Duodenal mucosa (tissue), 2 donors: Measurements from ENCODE around the gene LZTS3.
"Not testable (repeated sequence)": the region's sequence is repeated elsewhere in the genome, so short reads cannot be mapped to it uniquely, and the experiment has no call there.

ENCODE experiments used
- H3K27ac ChIP-seq: one replicate; pipeline ENCODE4 v1.7.0; 2013; ENCODE audit warnings: low read depth, low read length
- H3K27me3 ChIP-seq, 2 donors: one replicate each; pipeline ENCODE4 v1.7.0; 2013; ENCODE audit warnings: low read length in 2 of 2, control low read depth in 1 of 2; ENCODE audit not compliant: insufficient read depth in 2 of 2, control insufficient read depth in 1 of 2
- H3K36me3 ChIP-seq, 2 donors: one replicate each; pipeline ENCODE4 v1.7.0; 2013; ENCODE audit warnings: low read length in 2 of 2, control low read depth in 1 of 2; ENCODE audit not compliant: insufficient read depth in 2 of 2, control insufficient read depth in 1 of 2
- H3K4me1 ChIP-seq, 2 donors: one replicate each; pipeline ENCODE4 v1.7.0; 2013; ENCODE audit warnings: low read length in 2 of 2, control low read depth in 1 of 2; ENCODE audit not compliant: insufficient read depth in 2 of 2, control insufficient read depth in 1 of 2
- H3K4me3 ChIP-seq, 2 donors: one replicate each; pipeline ENCODE4 v1.7.0; 2013; ENCODE audit warnings: low read length in 2 of 2, low read depth in 1 of 2
- H3K9ac ChIP-seq, 2 donors: one replicate each; pipeline ENCODE4 v1.7.0; 2013; ENCODE audit warnings: low read length in 2 of 2, low read depth in 1 of 2
- H3K9me3 ChIP-seq, 2 donors: one replicate each; pipeline ENCODE4 v1.7.0; 2013; ENCODE audit warnings: low read length in 2 of 2, control low read depth in 1 of 2; ENCODE audit not compliant: control insufficient read depth in 1 of 2

The LZTS3 gene

DNA sequence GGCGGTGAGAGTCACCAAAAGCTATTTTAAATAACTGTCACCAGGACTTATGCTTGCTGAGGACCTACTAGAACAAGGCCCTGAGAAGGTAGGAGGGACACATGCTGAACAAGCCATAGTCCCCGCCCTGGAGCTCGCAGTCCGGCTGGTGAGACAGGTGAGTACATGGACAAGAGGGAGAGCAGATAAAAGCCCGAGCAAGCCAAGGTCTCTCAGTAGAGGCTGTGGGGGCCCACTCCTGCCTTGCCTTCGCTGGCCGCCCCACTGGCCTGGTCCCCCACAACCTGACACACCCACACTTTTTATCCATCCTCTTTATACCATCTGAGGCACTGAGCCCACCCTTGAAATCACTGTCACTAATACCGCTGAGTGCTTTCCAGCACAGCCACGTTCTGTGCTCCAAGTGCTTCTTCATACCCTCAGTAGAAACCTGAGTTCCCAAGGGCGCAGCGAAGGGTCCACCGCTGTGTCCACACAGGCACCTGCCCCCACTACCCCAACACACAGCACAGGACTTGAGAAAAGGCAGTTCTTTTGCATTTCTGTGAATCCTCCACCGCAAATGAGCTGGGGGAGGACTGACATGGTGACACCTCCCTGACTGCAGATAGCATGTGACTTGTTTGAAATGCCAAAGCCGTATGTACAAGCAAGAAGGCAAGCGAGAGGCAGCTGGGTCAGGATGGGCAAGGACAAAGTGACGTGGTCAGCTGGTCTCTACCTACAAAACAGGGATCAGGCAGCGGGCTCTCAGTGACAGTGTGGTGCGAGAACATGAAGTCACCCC, 19.1 kb upstream of the LZTS3 start:
- no peak overlapping the region for H3K4me3 ChIP-seq
- H3K9ac ChIP-seq = no peak overlapping the region
- H3K9me3 ChIP-seq = no peaks in the 10 kb centered on the region
- H3K27me3 ChIP-seq = no peaks in the 10 kb centered on the region
- H3K4me1 ChIP-seq = no peaks in the 10 kb centered on the region
- no peak overlapping the region for H3K27ac ChIP-seq
- H3K36me3 ChIP-seq = peaks cover 44 to 67% of the 10 kb centered on the region in 2 donors

DNA sequence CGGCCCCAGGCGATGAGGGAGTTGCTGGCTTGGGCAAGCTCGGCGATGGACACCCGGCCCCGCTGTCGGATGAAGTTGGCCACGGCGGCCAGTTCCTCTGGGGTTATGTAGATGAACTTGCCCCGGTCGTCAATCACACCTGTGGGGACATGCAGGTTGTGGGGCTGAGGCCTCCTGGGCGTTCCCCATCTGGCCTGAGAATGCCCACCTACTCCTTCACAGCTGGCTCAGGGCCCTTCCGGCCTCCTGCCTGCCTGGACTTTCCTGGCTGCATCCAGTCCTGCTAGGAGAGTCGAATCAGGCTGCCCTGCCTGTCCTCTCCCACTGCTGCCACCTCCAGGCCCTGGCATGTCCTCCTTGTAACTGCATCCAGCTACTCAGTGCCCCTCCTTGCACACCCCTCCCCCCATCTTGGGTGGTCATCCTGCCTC, 17.3 kb upstream of the LZTS3 start:
- Histone ChIP-seq H3K9me3 (no peaks in the 10 kb centered on the region), H3K9ac (no peak overlapping the region), H3K27ac (no peak overlapping the region), H3K27me3 (no peaks in the 10 kb centered on the region), H3K36me3 (peaks cover 41 to 59% of the 10 kb centered on the region in 2 donors), H3K4me1 (no peaks in the 10 kb centered on the region), H3K4me3 (no peak overlapping the region)

DNA sequence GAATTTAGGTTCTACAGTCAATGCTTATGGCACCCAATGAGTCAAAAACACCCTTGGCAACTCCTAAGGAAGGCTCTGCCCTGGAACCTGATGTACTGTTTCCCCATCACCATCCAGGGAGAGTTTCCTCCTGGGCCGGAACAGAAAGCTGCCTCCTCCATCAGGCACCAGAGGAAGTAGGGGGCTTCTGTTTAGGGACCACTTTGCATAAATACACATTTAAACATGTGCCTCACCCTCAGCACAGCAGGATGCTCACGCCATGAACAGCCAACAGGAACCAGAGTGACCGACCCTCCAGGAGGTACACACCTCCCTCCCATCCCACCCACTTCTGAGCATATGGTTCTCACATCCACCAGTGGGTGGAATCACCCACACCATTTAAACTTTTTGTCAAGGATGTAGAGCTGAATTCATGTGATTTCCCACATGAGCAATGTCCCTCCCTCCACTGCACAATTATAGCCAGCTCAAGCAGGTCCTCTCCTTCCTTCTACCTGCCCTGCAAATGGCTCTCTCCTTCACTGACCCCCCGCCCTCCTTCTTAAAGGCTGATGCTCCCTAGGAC, 16.3 kb upstream of the LZTS3 start:
- Histone ChIP-seq H3K4me3 (no peak overlapping the region), H3K9me3 (no peaks in the 10 kb centered on the region), H3K9ac (no peak overlapping the region), H3K4me1 (no peaks in the 10 kb centered on the region), H3K27ac (no peak overlapping the region), H3K36me3 (peaks cover 30 to 48% of the 10 kb centered on the region in 2 donors), H3K27me3 (no peaks in the 10 kb centered on the region)

DNA sequence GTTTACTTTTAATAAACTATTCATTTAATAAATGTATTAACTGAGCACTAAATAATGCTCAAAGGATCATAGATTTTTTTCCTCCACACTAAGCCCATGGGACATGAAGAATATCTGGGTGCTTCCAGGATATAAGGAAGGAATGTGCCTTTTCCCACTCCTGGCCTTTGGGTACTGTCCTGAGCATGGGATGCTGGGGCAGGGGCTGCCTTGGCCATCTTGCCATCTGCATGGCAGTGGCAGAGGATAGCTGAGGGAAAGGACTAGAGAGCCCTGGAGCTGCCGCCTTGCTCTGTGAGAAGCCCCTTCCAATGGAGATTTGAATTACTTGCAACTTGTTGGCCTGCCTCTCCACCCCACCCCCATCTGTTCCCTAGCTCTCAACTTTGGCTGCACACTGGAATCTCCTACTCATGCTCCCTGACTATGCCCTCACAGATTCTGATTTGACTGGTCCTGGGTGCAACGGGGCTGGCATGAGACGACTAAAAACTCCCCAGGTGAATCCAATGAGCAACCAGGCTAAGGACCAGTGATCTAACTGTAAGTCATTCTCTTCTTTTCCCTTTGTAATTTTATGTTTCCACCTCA, 15.6 kb upstream of the LZTS3 start:
- no peak overlapping the region for H3K4me3 ChIP-seq
- no peaks in the 10 kb centered on the region for H3K9me3 ChIP-seq
- no peak overlapping the region for H3K27ac ChIP-seq
- H3K9ac ChIP-seq = no peak overlapping the region
- no peaks in the 10 kb centered on the region for H3K4me1 ChIP-seq
- H3K27me3 ChIP-seq = no peaks in the 10 kb centered on the region
- H3K36me3 ChIP-seq = peaks cover 23 to 41% of the 10 kb centered on the region in 2 donors

DNA sequence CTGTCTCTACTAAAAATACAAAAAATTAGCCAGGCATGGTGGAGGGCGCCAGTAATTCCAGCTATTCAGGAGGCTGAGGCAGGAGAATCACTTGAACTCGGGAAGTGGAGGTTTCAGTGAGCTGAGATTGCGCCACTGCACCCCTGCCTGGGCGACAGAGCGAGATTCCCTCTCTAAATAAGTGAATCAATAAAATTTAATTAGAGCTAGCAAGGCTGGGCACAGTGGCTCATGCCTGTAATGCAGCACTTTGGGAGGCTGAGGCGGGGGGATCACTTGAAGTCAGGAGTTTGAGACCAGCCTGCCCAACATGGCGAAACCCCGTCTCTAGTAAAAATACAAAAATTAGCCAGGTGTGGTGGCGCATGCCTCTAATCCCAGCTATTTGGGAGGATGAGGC, 14.5 kb upstream of the LZTS3 start:
- H3K4me1 ChIP-seq, H3K4me3 ChIP-seq, H3K9me3 ChIP-seq, H3K27me3 ChIP-seq, H3K27ac ChIP-seq, H3K9ac ChIP-seq: not testable (repeated sequence)
- peaks cover 19 to 33% of the 10 kb centered on the region in 2 donors for H3K36me3 ChIP-seq

DNA sequence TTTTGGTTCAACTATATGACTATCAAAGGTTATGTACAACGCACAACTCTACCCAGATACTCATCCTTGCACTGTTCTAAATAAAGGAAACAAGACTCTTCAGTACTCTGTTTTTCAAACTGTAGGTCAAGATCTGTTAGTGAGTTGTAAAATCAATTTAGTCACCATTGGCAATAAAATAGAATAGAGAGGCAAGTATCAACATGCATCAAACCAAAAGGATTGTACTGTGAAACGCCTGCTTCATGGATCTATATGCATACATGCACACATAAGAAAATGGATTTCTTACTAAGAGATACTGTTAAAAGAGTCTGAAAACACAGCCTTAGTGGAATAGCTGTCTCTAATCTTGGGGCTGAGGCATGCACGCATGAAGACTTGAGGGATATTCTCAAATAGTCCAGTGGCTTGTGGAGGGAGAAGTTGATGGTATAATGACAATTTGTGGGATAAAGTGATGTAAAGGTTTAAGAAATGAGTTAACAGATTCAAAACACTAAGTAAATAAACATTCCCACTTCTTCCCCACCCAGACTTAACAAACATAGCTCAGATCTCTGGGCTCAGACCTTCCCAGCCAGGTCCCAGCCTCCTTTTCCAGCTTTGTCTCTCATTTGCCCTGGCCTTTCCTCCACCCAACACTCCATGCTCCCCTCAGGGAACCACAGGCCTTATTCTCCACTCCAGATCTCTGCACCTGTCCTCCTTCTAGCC, 10.7 kb upstream of the LZTS3 start:
- H3K4me1 ChIP-seq = peaks cover 3 to 6% of the 10 kb centered on the region in 2 donors
- H3K9ac ChIP-seq = no peak overlapping the region
- H3K9me3 ChIP-seq = no peaks in the 10 kb centered on the region
- no peak overlapping the region for H3K4me3 ChIP-seq
- no peaks in the 10 kb centered on the region for H3K27me3 ChIP-seq
- H3K27ac ChIP-seq = no peak overlapping the region
- no peaks in the 10 kb centered on the region for H3K36me3 ChIP-seq

DNA sequence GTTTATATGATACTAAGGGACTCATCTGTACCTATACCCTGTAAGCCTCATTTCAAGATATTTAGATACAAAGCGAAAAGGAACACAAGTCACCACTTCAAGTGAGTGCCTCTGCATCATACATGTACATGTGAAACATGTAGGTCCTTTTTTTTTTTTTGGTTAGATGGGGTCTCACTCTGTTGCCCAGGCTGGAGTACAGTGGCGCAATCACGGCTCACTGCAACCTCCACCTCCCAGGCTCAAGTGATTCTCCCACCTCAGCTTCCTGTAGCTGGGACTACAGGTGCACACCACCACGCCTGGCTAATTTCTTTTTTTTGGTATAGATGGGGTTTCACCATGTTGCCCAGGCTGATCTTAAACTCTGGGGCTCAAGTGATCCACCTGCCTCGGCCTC, 9.1 kb upstream of the LZTS3 start:
- H3K4me3 ChIP-seq, H3K4me1 ChIP-seq, H3K9ac ChIP-seq, H3K27me3 ChIP-seq, H3K36me3 ChIP-seq, H3K9me3 ChIP-seq, H3K27ac ChIP-seq: not testable (repeated sequence)

DNA sequence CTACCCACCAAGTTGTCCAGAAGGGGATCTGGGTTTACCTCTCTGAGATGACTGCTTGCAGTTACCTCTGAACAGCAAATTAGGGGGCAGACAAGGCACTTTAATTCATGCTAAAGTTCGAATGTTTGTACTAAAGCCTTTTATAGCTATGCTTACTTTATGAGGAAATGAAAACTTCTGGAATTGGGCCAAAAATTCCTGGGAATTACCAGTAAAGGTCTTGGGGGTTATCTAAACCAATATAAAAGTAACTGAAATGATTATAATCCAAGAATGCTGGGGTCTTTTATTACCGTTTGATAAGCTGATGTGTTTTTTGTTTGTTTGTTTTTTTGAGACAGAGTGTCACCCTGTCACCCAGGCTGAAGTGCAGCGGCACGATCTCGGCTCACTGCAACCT, 7.9 kb upstream of the LZTS3 start:
- Histone ChIP-seq H3K27me3 (no peaks in the 10 kb centered on the region), H3K27ac (no peak overlapping the region), H3K9ac (no peak overlapping the region)

DNA sequence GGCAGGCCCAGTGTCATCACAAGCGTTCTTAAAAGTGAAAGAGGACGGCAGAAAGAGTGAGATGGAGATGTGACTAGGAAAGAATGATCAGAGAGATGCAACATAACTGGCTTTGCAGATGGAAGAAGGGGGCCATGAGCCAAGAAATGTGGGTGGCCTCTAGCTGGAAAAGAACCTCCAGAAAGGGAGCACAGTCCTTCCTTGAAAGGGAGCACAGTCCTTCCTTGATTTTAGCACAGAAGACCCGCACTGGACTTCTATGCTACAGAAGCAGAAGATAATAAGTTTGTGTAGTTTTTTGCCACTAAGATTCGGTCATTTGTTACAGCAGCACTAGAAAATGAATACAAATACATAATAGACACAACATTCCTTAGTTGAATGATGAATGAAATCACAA, 7.0 kb upstream of the LZTS3 start:
- Histone ChIP-seq H3K27me3 (peaks cover 0 to 4% of the 10 kb centered on the region in 2 donors), H3K9ac (no peak overlapping the region), H3K4me1 (peaks cover 6 to 8% of the 10 kb centered on the region in 2 donors), H3K27ac (no peak overlapping the region), H3K4me3 (no peak overlapping the region), H3K9me3 (no peaks in the 10 kb centered on the region), H3K36me3 (no peaks in the 10 kb centered on the region)

More for the DNA sequence above, 7.9 kb upstream of the LZTS3 start:
- H3K4me1 ChIP-seq = peaks cover 6 to 8% of the 10 kb centered on the region in 2 donors
- H3K36me3 ChIP-seq = no peaks in the 10 kb centered on the region
- no peaks in the 10 kb centered on the region for H3K9me3 ChIP-seq
- no peak overlapping the region for H3K4me3 ChIP-seq
